ENCODE measurements around the gene PCCB. TPM values are rescaled to one million over a fixed set of nuclear protein-coding genes. Genes with fewer than 3 reads are reported as not detected.
A peak's percentile ranks its signal among the peaks of the same experiment; 100 is the strongest.
"Not testable (repeated sequence)": the region's sequence is repeated elsewhere in the genome, so short reads cannot be mapped to it uniquely, and the experiment has no call there.

The PCCB gene
- 10 to 100 TPM; 61.5 to 61.8 TPM for total RNA-seq

- H3K27me3 Mint-ChIP-seq: no peaks in the 10 kb centered on the region
- CTCF ChIA-PET: interaction anchor here (0.9 to 1.9 kb wide), 4 partner anchors 17 to 284 kb away, joined by 3 to 8 read pairs (median 4); partner anchors contain the start of gene MSL2
- H3K27ac Mint-ChIP-seq: peak within 1 kb of the TSS; percentile 96
- peak; percentile 98 for ATAC-seq
- peaks cover 16% of the 10 kb centered on the region for H3K4me1 Mint-ChIP-seq (ENCODE audit: low read depth)
- intact Hi-C loops (cut with micrococcal nuclease): loop anchor here (2.0 to 5.0 kb wide), 2 partner anchors 53 to 173 kb away; partner anchors contain the start of gene MSL2
- DNase-seq: peak; percentile 96
- POLR2A ChIA-PET: interaction anchor here (0.6 to 2.5 kb wide), 5 partner anchors 53 to 503 kb away, joined by 3 to 13 read pairs (median 4); partner anchors contain the start of genes MSL2 and STAG1
- no peaks in the 10 kb centered on the region for H3K36me3 Mint-ChIP-seq (ENCODE audit: low read depth)
- peak; percentile 83 for TF ChIP-seq CTCF (IDR thresholded peaks at IDR 0.05)
- H3K9me3 Mint-ChIP-seq: no peaks in the 10 kb centered on the region
- peak within 1 kb of the TSS; percentile 84 for H3K4me3 Mint-ChIP-seq
Measured at GRCh38 chr3:136250059-136250902, at the start of gene PCCB. PCCB (plus strand) TSS chr3:136250340; CDS start chr3:136250376, 36 bp downstream.

- no peak for TF ChIP-seq CTCF (IDR thresholded peaks at IDR 0.05)
- ChIA-PET POLR2A (interaction anchor here (0.9 to 1.2 kb wide), 2 partner anchors 10 to 12 kb away, joined by 3 read pairs; no protein-coding TSS in a partner anchor), CTCF (no interaction called here)
- no peaks in the 10 kb centered on the region for H3K9me3 Mint-ChIP-seq
- H3K27me3 Mint-ChIP-seq: peaks cover 9% of the 10 kb centered on the region
- H3K4me1 Mint-ChIP-seq (ENCODE audit: low read depth): no peaks in the 10 kb centered on the region
- intact Hi-C loops (cut with micrococcal nuclease): no loop called here
- no peaks in the 10 kb centered on the region for H3K36me3 Mint-ChIP-seq (ENCODE audit: low read depth)
- no peak overlapping the region for H3K4me3 Mint-ChIP-seq
- no peak overlapping the region for H3K27ac Mint-ChIP-seq
- ATAC-seq (no peak), DNase-seq (no peak)
Measured at GRCh38 chr3:136207489-136208115, 42.5 kb upstream of the PCCB start.

GRCh38 chr3:136209921-136210320 is 40.2 kb upstream of the PCCB start:
- Mint-ChIP-seq H3K27me3 (peaks cover 9% of the 10 kb centered on the region), H3K4me3 (no peak overlapping the region), H3K27ac (no peak overlapping the region), H3K9me3 (no peaks in the 10 kb centered on the region), H3K36me3 (ENCODE audit: low read depth) (no peaks in the 10 kb centered on the region), H3K4me1 (ENCODE audit: low read depth) (no peaks in the 10 kb centered on the region)
- ATAC-seq (no peak), DNase-seq (no peak)
- ChIA-PET CTCF (no interaction called here), POLR2A (no interaction called here)
- intact Hi-C loops (cut with micrococcal nuclease): no loop called here
- no peak for TF ChIP-seq CTCF (IDR thresholded peaks at IDR 0.05)

GRCh38 chr3:136211547-136211946 is 38.6 kb upstream of the PCCB start:
- intact Hi-C loops (cut with micrococcal nuclease): no loop called here
- ATAC-seq (no peak), DNase-seq (no peak)
- Mint-ChIP-seq H3K4me3 (no peak overlapping the region), H3K36me3 (ENCODE audit: low read depth) (no peaks in the 10 kb centered on the region), H3K27me3 (peaks cover 7% of the 10 kb centered on the region), H3K9me3 (no peaks in the 10 kb centered on the region), H3K27ac (no peak overlapping the region), H3K4me1 (ENCODE audit: low read depth) (no peaks in the 10 kb centered on the region)
- ChIA-PET CTCF (no interaction called here), POLR2A (interaction anchor here (1.5 kb wide), 1 partner anchor 14 kb away, joined by 4 read pairs; no protein-coding TSS in a partner anchor)
- no peak for TF ChIP-seq CTCF (IDR thresholded peaks at IDR 0.05)

GRCh38 chr3:136222746-136223145 is 27.4 kb upstream of the PCCB start:
- intact Hi-C loops (cut with micrococcal nuclease); H3K36me3 Mint-ChIP-seq (ENCODE audit: low read depth); ATAC-seq; H3K9me3 Mint-ChIP-seq; H3K4me1 Mint-ChIP-seq (ENCODE audit: low read depth); POLR2A ChIA-PET; DNase-seq; H3K4me3 Mint-ChIP-seq; H3K27me3 Mint-ChIP-seq; H3K27ac Mint-ChIP-seq; CTCF ChIA-PET: not testable (repeated sequence)
